Fibroblast of pulmonary artery (primary cell): Measurements from ENCODE around the gene SLAIN1.

Source experiments
- DNase-seq: peaks from one replicate; pipeline ENCODE4 v3.0.0-alpha.2; 2010; ENCODE audit warnings: low read depth
- H3K4me3 ChIP-seq: replicated peaks from 2 replicates; pipeline ENCODE4 v1.5.1; 2011; ENCODE audit warnings: low read depth, mild to moderate bottlenecking, control low read depth, low read length, moderate library complexity
- TF ChIP-seq, protein P1 (sequence below): IDR thresholded peaks from 2 replicates; pipeline ENCODE4 v1.5.1; 2011; ENCODE audit warnings: mild to moderate bottlenecking, control low read depth, low read length, inconsistent platforms; ENCODE audit errors: missing control alignments

SLAIN1 gene

DNA sequence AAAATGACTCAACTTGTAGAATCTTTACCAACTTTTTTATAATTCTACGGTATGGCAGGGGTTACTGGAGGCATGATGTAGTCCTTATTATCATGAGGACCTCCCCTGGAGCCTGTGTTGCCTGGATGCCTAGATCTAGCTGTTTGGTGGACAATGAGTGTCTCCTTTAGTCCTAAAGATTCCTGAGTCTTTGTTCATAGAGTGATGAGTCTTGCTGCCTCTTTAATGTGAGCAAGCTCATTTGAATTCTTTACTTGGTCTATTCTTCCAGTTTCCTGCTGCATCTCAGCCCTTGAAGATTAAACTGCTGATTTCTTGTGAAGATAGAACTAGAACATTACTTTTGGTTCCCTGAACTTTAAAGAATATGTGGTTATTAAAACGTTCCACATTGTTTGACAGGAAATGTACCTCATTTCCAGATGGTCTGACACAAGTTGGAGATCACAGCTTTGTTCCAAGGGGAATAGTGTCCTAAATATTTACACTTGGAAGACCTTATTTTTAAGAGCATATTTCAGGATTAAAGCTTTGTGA lies 51.9 kb downstream of the SLAIN1 start:
- TF ChIP-seq, protein P1, sequence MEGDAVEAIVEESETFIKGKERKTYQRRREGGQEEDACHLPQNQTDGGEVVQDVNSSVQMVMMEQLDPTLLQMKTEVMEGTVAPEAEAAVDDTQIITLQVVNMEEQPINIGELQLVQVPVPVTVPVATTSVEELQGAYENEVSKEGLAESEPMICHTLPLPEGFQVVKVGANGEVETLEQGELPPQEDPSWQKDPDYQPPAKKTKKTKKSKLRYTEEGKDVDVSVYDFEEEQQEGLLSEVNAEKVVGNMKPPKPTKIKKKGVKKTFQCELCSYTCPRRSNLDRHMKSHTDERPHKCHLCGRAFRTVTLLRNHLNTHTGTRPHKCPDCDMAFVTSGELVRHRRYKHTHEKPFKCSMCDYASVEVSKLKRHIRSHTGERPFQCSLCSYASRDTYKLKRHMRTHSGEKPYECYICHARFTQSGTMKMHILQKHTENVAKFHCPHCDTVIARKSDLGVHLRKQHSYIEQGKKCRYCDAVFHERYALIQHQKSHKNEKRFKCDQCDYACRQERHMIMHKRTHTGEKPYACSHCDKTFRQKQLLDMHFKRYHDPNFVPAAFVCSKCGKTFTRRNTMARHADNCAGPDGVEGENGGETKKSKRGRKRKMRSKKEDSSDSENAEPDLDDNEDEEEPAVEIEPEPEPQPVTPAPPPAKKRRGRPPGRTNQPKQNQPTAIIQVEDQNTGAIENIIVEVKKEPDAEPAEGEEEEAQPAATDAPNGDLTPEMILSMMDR = no peak

DNA sequence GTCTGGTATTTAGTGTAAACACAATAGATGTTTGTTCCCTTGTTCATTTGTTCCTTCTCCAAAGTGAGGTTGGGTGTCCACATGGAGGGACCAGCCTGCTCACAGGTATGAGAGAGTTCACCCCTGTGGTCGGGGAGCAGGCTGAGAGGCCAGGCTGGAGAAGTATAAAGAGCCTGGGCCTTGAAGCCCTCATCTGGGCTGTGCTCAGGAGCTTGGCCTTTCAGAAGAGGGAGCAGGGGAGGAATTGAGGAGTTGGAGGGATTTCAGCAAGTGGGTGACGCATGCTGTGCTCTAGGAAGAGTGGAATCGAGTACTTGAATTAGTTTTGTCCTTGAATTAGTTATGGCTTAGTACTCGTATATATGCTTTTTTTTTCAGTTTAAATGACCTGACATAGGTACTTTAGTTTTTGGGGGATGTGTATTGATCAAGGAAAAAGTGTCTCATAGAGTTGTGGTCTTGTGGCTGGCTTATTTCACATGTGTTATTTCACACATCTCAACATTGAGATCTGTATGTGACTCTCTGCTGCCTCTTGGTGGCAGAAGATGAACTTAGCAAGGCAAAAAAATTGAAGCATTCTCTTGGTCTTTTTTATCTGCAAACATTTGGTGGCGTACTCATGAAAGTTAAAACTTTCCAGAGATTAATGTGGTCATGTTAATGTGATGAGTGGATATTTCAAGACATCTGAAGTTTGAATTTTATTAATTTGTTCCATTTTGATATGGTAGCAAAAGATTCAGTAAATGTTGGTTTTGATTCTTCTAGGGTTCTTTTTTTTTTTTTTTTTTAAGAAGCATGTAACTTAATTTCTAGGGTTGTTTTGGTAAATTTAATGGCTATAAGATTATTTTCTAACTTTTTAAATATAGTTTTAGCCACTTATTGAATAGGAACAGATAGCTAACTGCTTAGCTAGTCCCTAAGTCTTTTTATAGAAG lies 54.3 kb downstream of the SLAIN1 start:
- no peak overlapping the region for H3K4me3 ChIP-seq
- DNase-seq = peak; percentile 62
- TF ChIP-seq, protein P1 = peak; percentile 87

More for the DNA sequence above, 51.9 kb downstream of the SLAIN1 start:
- H3K4me3 ChIP-seq = no peak overlapping the region
- no peak for DNase-seq

DNA sequence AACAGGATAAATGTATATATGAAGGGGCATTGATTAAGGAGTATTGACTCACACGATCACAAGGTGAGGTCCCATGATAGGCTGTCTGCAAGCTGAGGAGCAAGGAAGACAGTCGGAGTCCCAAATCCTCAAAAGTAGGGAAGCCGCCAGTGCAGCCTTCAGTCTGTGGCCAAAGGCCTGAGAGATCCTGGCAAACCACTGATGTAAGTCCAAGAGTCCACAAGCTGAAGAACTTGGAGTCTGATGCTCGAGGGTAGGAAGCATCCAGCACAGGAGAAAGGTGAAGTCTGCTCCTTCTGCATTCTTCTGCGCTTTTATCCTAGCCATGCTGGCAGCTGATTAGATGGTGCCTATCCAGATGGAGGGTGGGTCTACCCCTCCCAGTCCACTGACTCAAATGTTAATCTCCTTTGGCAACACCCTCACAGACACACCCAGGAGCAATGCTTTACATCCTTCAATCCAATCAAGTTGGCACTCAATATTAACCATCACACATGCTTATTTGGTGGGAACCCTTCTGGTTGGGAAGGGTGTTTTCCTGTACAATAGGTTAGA lies 55.1 kb downstream of the SLAIN1 start:
- no peak for DNase-seq
- TF ChIP-seq, protein P1 = no peak
- H3K4me3 ChIP-seq = no peak overlapping the region

DNA sequence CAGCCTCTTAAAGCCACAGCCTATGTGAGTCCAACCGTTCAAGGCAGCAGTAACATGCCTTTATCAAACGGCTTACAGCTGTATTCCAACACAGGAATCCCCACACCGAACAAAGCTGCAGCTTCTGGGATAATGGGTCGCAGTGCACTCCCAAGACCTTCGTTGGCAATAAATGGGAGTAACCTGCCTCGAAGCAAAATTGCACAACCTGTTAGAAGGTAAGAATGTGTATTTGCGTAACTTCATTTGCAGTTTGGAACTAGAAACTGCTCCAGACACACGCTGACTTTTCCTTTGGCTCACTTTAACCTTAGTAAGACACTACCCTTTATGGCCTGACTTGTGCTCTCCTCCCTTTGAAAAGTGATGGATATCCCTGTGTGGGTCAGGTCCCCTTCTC lies 63.4 kb downstream of the SLAIN1 start:
- no peak for DNase-seq
- TF ChIP-seq, protein P1 = no peak
- H3K4me3 ChIP-seq = no peak overlapping the region

DNA sequence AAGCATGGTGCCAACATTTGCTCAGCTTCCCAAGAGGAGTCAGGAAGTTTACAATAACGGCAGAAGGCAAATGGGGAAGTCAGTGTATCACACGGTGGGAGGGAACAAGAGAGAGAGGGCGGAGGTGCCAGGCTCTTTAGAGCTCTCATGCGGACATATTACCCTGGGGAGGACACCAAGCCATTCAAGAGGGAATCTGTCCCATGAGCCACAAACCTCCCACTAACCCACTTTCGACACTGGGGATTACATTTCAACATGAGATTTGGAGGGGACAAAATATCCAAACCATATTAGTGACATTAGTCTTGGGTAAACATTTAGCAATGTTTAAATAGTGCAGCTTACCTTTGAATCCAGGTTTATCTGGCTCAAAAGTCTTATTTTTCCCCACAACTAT lies 69.9 kb downstream of the SLAIN1 start:
- no peak for DNase-seq
- TF ChIP-seq, protein P1 = no peak
- no peak overlapping the region for H3K4me3 ChIP-seq

DNA sequence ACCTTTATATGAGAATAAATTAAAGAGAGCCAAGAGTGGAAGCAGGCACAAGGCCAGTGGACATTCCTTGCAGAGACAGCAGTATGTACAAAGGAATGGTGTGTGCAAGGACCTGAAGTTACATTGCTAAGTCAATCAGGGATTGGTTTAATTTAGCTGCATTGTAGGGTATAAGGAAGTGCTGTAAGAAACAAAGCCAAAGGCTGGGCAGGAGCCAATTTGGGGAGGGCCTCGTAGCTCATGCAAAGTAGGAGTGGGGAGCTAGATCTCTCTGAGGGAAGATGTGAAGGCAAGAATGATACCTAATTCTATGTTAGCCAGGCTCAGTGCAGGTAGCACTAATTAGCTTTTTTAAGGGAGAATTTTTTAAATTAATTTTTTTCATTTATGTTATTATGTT lies 76.7 kb downstream of the SLAIN1 start:
- TF ChIP-seq, protein P1 = no peak
- H3K4me3 ChIP-seq = no peak overlapping the region
- DNase-seq = no peak
